ENCODE results near the gene CXorf66. TPM values are rescaled to one million over a fixed set of nuclear protein-coding genes. Genes with fewer than 3 reads are reported as not detected.

The CXorf66 gene, protein sequence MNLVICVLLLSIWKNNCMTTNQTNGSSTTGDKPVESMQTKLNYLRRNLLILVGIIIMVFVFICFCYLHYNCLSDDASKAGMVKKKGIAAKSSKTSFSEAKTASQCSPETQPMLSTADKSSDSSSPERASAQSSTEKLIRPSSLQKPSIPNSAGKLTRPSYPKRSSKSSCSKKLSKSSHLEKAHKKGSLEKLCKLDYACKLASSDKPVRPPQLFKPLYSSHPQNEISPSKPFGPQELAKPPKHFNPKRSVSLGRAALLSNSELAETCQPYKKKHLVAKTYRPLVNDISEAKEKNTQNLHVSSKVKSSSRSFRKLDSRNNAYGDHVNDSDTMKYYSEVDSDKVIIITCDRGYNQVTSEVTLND
- under 1 TPM in 1 of 2 donors, not detected in 1; 0.08 TPM for total RNA-seq
- polyA plus RNA-seq, result under 1 TPM in 1 of 2 donors, not detected in 1; 0.28 TPM

DNA sequence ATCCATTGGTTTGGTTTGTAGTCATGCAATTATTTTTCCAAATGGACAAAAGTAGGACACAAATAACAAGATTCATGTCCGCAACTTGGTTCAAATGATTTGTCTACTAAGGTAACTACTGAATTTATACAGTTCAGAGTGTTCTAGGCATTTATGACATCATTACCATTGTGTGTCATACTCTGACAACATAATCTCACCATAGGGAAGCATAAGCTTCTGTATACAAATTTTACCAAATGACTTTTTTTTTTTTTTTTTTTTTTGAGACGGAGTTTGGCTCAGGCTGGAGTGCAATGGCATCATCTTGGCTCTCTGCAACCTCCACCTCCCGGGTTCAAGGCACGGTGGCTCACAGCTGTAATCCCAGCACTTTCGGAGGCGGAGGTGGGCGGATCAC lies at the start of gene CXorf66:
TSS of gene CXorf66 (minus strand) at position 101 of the 400 bp plus-strand sequence. CDS start at position 76, 25 bp downstream.
- WGBS, result 59% methylated on average over 7 of the region's 7 CpGs
- Histone ChIP-seq H3K4me3 (ENCODE audit: low read depth in 1 of 3, low read length in 3 of 3) (no peak within 1 kb of the TSS), H3K36me3 (ENCODE audit: control insufficient read depth in 4 of 4, insufficient read depth in 3 of 4, low read depth in 1 of 4, low read length in 3 of 4) (no peaks in the 10 kb centered on the region), H3K27me3 (ENCODE audit: control insufficient read depth in 4 of 4, insufficient read depth in 4 of 4, low read length in 3 of 4) (no peaks in the 10 kb centered on the region), H3K4me1 (ENCODE audit: control insufficient read depth in 4 of 4, insufficient read depth in 4 of 4, low read length in 3 of 4) (peaks cover 0 to 4% (median 1%) of the 10 kb centered on the region in 4 donors), H3K9me3 (ENCODE audit: control insufficient read depth in 4 of 4, low read length in 3 of 4) (no peaks in the 10 kb centered on the region), H3K9ac (ENCODE audit: low read depth in 1 of 2, low read length in 2 of 2) (no peak within 1 kb of the TSS), H3K27ac (ENCODE audit: low read depth in 1 of 2, low read length in 2 of 2) (no peak within 1 kb of the TSS)
- DNase-seq (ENCODE audit: low spot score), result no peak
- TF ChIP-seq, protein P1, sequence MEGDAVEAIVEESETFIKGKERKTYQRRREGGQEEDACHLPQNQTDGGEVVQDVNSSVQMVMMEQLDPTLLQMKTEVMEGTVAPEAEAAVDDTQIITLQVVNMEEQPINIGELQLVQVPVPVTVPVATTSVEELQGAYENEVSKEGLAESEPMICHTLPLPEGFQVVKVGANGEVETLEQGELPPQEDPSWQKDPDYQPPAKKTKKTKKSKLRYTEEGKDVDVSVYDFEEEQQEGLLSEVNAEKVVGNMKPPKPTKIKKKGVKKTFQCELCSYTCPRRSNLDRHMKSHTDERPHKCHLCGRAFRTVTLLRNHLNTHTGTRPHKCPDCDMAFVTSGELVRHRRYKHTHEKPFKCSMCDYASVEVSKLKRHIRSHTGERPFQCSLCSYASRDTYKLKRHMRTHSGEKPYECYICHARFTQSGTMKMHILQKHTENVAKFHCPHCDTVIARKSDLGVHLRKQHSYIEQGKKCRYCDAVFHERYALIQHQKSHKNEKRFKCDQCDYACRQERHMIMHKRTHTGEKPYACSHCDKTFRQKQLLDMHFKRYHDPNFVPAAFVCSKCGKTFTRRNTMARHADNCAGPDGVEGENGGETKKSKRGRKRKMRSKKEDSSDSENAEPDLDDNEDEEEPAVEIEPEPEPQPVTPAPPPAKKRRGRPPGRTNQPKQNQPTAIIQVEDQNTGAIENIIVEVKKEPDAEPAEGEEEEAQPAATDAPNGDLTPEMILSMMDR (IDR thresholded peaks at IDR 0.05; ENCODE audit: low read depth, low read length, missing input control), result no peak
- TF ChIP-seq, protein P2, sequence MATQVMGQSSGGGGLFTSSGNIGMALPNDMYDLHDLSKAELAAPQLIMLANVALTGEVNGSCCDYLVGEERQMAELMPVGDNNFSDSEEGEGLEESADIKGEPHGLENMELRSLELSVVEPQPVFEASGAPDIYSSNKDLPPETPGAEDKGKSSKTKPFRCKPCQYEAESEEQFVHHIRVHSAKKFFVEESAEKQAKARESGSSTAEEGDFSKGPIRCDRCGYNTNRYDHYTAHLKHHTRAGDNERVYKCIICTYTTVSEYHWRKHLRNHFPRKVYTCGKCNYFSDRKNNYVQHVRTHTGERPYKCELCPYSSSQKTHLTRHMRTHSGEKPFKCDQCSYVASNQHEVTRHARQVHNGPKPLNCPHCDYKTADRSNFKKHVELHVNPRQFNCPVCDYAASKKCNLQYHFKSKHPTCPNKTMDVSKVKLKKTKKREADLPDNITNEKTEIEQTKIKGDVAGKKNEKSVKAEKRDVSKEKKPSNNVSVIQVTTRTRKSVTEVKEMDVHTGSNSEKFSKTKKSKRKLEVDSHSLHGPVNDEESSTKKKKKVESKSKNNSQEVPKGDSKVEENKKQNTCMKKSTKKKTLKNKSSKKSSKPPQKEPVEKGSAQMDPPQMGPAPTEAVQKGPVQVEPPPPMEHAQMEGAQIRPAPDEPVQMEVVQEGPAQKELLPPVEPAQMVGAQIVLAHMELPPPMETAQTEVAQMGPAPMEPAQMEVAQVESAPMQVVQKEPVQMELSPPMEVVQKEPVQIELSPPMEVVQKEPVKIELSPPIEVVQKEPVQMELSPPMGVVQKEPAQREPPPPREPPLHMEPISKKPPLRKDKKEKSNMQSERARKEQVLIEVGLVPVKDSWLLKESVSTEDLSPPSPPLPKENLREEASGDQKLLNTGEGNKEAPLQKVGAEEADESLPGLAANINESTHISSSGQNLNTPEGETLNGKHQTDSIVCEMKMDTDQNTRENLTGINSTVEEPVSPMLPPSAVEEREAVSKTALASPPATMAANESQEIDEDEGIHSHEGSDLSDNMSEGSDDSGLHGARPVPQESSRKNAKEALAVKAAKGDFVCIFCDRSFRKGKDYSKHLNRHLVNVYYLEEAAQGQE (IDR thresholded peaks at IDR 0.05), result no peak
- TF ChIP-seq NR2F2 (IDR thresholded peaks at IDR 0.05) (no peak), HNF4G (IDR thresholded peaks at IDR 0.05) (no peak), HNF4A (conservative IDR thresholded peaks at IDR 0.05) (no peak), YY1 (IDR thresholded peaks at IDR 0.05) (no peak), FOXA2 (IDR thresholded peaks at IDR 0.05) (no peak), RAD21 (IDR thresholded peaks at IDR 0.05) (no peak), SP1 (IDR thresholded peaks at IDR 0.05) (no peak), GABPA (IDR thresholded peaks at IDR 0.05 in 1 of 2, conservative IDR thresholded peaks at IDR 0.05 in 1 of 2) (no peak), RXRA (IDR thresholded peaks at IDR 0.05) (no peak), EGR1 (IDR thresholded peaks at IDR 0.05; ENCODE audit: low read depth in 2 of 2) (no peak), JUND (IDR thresholded peaks at IDR 0.05) (no peak), TAF1 (conservative IDR thresholded peaks at IDR 0.05) (no peak), FOXA1 (IDR thresholded peaks at IDR 0.05) (no peak)
- TF ChIP-seq, protein P3, sequence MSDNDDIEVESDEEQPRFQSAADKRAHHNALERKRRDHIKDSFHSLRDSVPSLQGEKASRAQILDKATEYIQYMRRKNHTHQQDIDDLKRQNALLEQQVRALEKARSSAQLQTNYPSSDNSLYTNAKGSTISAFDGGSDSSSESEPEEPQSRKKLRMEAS (IDR thresholded peaks at IDR 0.05), result no peak
- TF ChIP-seq, protein P4, sequence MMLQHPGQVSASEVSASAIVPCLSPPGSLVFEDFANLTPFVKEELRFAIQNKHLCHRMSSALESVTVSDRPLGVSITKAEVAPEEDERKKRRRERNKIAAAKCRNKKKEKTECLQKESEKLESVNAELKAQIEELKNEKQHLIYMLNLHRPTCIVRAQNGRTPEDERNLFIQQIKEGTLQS (IDR thresholded peaks at IDR 0.05), result no peak
- TF ChIP-seq, protein P5, sequence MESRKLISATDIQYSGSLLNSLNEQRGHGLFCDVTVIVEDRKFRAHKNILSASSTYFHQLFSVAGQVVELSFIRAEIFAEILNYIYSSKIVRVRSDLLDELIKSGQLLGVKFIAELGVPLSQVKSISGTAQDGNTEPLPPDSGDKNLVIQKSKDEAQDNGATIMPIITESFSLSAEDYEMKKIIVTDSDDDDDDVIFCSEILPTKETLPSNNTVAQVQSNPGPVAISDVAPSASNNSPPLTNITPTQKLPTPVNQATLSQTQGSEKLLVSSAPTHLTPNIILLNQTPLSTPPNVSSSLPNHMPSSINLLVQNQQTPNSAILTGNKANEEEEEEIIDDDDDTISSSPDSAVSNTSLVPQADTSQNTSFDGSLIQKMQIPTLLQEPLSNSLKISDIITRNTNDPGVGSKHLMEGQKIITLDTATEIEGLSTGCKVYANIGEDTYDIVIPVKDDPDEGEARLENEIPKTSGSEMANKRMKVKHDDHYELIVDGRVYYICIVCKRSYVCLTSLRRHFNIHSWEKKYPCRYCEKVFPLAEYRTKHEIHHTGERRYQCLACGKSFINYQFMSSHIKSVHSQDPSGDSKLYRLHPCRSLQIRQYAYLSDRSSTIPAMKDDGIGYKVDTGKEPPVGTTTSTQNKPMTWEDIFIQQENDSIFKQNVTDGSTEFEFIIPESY (IDR thresholded peaks at IDR 0.05), result no peak

Data from liver (tissue), 9 donors.